Fibroblast of skin of left quadriceps (primary cell): ENCODE measurements around the gene FBLN2.

Experiments used
- DNase-seq, 2 experiments: peaks; one replicate each; pipeline ENCODE4 v3.0.0-alpha.2; 2013; ENCODE audit warnings: low read depth in 2 of 2

The FBLN2 gene

DNA sequence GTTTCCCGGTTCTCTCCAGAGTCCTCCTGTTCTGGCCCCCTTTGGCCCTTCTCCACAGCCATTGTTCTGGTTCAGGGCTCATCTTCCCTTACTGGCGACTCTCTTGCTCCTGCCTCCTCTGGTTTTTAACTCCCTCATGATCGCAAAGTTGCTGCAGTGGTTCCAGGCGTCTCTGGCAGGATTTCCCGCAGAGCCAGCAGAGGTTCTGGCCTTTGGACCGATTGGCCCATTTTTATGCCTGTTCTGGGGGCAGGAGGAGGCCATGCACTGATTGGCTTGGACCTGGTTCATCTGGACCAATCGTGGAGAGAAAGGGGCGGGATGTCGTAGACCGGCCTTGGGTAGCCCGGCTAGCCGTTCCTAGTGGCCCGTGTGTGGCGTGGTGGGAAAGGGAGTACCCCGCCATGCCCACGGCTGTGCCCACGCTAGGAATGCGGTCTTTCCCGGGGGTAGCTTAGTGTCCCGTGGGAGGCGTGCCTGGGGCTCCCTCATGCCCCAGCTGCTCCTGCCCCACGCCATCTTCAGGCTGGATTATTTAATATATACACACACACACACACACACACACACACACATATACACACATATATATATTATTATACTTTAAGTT, 113.4 kb downstream of the FBLN2 start:
- DNase-seq = no peak

DNA sequence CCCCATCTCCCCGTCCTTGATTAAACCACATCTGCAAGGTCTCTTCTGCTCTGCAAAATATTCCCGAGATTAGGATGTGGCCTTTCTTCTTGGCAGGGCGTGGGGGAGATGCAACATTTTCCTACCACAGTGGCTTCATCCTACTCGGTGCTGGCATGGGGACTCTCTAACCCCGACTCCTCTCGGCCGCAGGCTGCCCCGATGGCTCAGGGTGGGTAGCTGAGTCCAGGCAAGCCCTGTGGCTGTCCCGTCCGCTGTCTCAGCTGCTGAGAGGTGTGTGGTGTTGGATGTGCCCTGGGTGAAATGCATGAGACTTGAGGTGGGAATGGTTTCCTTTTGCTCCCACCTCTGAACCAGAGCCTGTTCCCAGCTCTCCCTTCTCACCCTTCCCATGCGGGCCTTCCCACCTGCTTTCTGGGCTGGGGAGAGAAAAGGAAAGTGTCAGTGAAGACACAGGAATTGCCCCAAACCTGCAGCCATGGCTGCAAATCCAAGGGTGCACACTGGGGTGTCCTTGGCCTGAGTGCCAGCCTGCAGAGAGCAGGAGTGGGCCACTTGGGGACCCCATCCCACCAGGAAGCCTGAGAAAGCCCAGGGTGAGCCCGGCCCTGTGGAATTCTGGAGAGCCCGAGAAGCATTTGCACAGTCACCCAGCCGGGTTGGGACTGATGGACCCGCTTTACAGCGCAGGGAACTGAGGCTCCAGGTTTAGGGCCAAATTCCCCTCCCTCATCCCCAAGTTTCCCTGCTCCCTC, 115.0 kb downstream of the FBLN2 start:
- no peak for DNase-seq

DNA sequence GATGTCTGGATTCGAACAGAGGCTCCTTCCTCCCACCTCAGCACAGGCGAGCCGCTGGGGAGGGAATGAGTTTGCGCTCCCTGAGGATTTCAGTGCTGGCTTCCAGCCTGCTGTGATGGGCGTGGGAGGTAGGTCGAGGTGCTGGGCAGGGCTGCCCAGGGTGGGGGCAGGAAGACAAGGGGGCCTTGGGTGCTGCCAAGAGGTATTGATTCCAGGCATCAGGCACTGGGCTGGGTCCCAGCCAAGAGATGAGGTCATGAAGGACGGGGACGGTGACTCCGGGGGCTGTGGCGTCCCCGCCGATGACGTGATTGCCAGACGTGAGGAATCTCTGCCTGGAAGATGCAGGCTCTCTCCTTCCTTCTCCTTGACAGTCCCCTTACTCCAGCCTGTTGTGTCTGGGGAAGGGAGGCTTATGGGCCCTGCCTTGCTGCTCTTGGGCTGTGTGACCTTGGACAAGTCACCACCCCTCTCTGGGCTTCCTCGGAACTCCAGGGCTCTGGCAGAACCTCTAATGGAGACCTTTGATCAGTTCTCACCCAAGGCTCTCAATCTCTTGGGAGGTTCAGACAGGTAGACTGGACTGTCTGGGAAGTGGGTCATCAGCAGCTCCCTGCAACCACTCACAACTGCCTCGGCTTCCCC, 116.8 kb downstream of the FBLN2 start:
- no peak for DNase-seq

DNA sequence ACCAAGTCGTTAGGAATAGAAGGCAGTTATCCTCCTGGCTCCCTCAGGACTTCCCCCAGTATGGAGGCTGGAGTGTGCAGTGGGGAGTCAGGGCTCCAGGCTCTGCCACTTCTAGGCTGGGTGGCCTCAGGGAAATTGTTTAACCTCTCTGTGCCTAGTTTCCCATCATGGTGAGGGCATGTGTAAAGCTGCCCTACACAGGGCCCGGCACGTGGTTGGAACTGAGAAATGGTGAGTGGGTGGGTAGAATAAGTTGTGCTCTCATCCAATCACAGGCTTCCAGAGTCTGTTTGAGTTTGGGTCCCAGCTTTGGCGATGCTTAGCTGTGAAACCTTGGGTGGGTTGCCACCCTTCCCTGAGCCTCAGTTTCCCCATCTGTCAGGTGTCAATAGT, 117.3 kb downstream of the FBLN2 start:
- DNase-seq = no peak

DNA sequence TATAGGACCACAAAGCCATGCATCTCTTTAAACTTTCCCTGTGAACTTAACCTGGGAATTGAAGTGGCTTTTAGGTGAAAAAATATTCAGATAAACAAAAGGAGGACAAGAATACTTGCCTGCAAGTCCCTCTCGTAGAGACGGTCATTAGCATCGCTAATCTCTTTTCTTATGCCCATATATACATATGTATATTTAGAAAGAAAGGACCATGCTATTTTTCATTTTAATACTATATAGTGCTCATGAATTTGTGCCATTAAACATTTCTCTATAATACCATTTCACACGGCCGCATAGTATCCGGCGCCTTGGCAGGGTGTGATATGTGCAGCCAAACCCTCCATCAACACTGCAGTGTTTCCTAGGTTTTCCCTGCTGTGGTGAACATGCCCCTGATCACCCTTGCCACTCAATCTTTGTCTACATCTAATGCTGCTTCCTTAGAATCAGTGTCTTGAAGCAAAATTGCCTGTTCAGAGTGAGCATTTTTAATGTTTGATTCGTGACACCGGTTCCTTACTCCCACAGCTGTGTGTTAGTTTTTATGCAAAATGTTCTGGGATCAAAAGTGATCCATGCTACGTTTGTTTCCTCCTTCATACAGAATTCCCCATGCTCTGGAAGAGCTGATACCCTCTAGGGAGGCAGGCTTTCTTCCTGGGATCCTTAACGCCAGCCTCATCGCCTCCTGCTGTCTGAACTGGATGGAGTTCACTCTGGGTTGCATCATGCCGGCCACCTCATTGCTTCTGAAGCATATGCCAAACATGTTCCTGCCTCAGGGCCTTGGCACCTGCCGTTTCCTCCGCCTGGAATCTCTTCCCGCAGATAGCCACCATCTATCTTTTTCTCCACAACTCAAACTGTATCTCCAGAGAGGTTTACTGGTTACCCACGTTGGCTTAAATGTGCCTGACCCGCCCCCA, 118.1 kb downstream of the FBLN2 start:
- no peak for DNase-seq

DNA sequence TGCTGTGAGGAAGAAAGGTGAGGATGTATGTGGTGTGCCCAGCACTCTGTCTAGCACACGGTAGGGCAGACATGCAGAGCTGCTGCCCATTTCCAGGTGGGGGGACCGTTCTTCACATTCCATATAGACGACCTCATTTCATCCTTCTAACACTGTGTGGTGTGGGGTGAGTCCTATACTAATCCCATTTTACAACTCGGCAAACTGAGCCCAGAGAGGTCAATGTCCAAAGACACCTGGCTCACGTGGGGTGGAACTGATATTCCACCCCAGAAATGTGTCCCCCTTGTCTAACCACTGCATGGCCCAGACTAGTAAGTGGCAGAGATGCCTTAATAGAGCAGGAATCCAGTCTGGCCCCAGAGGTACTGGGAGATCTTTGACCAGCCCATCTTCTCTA, 119.2 kb downstream of the FBLN2 start:
- DNase-seq = no peak

DNA sequence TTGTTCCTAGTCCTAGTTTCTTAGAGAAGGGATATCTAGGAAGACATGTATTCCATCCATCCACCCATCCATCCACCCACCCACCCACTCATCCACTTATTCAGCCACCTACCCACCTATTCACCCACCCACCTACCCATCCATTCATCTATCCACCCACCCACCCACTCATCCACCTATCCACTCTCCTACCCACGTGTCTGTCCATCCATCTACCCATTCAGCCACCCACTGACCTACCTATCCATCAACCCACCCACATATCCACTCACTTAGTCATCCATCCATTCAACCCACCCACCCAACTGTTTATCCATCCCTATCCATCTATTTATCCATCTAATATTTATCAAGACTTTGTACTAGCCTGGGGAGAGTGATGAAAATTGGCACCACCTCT, 120.5 kb downstream of the FBLN2 start:
- no peak for DNase-seq

DNA sequence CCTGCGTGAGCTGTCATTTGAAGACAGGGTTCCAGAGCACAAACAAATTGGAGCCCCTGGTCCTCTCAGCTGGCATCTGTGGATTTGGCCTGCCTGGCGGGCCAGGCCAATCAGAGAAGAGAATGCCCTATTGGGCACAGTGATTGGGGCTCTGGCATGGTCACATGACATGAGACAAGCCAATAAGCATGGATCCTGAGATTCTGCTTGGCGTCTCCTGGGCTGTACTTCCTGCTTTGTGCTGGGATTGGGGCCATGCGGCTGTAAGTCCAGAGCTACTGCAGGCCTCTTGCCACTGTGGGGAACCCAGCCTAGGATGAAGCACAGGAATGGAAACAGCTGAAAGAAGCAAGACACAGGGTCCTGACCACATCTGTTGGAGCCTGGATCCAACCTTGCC, 121.4 kb downstream of the FBLN2 start:
- no peak for DNase-seq

DNA sequence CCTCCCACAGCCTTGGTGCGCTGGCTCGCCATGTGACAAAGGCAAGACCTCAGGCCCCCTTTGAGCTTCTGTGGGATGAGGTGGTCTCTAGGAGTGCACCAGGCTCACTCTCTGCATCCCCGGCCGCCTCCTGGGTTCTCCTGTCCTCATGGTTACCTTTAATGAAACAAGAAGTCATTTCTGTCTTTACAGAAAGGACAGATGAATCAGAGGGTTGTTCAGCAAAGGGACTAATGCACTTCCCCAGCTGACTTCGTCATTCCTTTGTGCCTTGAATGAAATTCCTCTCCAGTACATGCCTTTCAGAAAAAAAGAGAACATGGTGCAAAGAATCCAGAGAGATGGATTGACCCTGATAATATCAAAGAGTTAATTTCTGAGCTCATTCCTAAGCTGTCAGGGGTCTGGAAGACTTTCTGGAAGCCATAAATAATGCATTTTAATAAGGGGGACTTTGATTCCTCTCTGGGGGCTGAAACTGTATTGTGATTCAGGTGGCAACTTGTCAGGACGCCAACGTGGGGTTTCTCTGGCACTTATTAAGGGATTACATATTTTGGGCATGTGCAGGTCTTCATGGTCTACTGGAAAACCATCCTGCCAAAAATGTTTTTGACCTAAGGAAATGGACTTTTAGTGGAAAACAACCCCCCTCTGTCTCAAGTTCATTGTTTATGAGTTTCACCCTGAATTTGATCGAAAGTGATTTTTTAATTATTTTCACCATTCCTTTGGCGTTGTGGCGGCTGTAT, 122.7 kb downstream of the FBLN2 start:
- no peak for DNase-seq

DNA sequence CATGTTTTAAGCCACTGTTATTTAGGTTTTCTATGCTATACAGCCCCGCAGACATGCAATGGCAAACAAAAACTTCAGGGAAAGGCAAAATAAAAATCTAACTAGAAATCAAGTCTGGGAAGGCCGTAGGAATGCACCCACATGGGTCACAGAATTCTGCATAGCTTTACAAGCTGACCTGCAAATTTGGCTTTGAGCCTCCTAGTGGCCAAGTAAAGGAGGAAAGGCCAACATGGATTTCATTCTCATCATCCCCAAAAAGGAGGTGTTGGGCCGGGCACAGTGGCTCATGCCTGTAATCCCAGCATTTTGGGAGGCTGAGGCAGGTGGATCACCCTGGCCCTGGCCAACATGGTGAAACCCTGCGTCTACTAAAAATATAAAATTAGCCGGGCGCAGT, 124.3 kb downstream of the FBLN2 start:
- no peak for DNase-seq

DNA sequence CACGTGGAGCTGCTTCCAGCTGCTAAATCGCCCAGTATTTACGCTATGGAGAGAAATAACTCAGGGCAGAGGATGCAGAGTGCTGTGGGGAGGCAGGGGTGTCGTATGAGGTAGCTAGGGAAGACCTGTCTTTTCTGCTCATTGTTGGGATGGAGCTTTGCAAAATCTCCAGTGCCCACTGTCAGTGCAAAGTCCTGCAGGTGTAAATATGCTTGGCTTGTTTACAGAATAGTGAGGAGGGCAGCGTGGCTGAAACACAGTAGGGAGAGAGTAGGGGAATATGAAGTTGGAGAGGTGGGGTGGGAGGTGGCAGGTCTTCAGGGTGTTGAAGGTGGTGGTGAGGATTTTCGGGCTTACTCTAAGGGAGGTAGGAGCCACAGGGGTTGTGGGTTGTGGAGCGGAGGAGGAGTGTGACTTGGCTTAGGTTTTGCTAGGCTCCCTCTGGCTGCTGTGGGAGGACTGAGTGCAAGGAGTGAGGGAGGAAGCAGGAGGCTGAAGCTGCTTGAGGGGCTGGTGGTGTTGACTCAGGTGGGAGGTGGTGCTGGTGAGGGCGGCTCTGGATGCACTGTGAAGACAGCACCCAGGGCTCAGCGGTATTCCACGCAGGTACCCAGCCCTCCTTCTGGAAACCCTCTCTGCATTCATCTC, 125.7 kb downstream of the FBLN2 start:
- DNase-seq = no peak

DNA sequence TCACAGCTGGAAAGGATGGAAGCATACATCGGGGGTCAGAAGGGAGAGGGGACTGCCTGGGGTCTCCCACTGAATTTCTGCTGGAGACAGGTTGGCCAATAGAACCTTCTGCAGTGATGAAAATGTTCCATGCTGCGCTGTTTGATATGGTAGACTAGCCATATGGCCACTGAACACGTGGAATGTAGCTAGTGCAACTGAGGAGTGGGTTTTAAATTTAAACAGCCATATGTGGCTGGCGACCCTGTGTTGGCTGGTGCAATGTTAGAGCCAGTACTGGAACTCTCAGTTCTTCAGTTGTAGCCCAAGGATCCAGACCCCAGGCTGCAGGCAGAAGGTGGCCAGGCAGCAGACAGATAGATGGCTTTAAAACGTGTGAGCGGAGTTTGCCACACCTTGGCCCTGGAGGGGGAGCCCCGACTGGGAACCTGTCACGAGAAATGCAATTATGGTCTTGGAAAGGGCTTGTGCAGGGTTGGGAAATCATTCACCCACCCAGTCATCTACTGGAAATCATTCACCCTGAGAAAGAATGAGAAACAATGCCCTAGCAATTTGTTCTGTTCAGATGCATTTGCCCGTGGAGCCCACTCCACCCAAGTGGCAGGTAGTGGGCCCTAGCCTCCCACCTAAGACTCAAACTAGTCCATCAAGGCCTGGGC, 127.6 kb downstream of the FBLN2 start:
- no peak for DNase-seq

DNA sequence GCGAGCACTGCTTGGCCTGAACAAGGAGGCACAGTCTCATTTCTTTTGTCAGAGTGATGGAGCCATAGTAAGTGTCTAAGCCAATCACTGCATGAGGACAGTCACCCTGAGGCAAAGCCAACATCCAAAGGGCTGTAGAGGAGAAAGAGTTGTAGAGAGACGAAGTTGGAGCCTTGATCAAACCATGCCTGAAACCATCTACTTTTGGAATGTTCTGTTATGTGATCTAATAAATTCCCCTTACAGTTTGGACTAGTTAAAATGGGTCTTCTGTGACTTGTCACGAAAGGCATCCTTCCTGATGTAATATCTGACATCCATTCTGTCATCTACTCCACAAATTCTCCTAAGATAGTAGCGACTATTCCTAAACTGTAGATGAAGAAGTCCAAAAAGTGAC, 128.3 kb downstream of the FBLN2 start:
- DNase-seq = no peak

DNA sequence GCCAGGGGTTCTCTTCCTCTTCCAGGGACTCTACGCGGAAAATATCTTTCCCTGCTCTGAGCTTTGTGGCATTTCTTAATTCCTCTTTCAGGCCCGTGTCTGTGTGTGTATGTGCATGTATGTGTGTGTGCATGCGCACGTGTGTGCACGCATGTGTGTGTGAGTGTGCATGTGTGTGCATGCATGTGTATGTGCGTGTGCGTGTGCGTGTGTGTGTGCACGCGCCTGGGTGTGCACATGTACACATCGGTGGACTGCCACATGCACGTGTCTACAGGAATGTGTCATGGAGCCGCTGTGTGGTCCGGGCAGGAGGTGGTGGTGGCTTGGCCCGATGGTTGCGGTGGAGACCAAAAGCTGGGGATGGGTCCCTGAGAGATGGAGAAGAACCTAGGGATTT, 133.0 kb downstream of the FBLN2 start:
- DNase-seq = no peak

DNA sequence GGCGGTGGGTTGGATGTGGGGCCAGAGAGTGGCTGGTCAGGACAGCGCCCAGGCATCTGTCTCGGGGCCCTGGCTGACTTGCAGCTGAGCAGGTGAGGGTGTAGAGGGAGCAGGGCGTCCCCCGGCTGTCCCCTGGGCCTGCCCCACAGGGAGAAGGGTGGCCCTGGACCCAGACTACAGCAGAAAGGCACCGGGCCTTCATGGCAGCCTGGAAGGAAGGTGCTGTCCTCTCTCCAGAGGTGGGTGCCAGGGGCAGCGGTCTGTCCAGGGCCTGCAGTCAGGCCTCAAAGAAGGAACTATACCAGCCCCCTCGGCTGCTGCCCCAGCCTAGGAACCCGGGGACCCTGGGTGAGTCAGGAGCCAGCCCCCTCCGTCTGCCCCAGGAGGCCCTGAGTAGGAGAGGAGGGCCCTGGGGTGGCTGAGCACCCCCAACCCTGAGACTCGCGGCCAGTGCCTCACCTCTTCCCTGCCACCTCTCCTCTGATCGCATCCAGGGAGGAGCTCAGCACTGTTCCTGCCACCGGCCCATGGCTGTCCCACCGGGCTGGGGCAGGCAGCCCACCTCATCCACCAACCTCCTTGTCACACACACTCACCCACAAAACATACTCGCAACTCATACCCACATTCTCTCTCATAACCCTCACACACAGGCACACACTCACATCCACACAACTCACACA, 133.5 kb downstream of the FBLN2 start:
- DNase-seq = no peak

DNA sequence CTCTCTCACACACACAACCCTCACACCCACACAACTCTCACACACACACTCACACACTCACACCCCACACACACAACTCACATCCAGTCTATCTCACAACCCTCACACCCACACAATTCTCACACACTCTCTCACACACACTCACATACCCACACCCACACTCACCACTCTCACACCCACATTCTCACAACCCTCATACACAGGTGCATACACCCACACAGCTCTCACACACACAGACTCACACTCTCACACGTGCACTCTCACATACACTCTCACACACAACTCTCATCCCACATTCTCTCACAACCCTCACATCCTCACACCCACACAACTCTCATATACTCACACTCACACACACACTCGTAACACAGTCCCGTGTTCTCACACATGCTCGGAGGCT, 134.4 kb downstream of the FBLN2 start:
- no peak for DNase-seq

DNA sequence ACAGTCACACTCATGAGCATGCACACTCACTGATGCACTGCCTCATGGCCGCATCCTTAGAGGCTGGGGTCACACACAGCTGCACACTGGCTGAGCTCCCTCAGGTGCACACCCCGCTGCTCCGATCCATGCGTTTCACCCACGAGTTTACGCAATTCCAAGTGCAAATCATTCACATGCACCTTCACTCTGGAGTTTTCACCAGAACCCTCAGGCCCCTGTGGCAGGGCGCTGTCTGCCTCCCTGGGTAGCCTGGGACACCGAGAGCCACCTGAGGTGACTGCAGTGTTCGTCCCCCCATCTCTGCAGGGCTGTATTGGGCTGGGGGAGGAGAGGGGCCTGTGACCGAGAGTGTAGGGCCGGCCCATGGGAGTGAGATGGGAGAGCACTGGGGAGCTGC, 134.8 kb downstream of the FBLN2 start:
- DNase-seq = no peak

DNA sequence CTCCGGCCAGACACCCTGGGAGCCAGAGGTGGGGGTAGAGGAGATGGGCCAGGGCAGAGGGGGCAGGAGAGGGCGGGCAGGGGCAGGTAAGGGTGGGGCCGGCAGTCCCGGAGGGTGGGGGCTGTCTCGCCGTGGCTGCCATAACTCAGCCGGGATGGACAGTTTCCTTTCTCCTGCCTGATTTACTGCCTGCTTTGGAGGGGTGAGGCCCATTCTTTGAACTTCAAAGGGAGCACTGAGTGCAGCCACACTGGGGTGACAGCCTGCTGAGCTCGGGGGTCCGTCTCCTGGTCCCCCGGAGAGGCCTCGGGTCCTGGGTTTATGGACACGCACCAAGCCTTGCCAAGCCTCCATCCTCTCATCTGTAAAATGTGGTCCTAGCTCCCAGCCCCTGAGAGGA, 135.4 kb downstream of the FBLN2 start:
- DNase-seq = no peak

DNA sequence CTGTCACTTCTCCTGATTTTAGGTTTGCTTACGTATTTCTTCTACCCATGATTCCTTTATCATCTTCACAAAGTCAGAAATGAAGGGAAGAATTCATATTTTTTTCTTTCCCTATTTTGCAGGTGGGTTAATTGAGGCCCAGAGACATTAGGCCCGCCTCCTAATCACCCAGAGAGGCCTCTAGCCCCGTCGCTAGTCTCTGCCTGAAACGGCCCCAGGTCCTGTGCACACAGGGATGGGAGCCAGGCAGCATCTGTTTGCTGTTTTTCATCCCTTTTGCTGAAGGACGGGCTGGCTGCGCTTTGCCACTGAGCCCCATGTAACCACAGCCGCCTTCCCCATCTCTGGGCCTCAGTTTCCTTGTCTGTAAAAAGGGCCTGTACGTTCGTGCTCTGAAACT, 135.9 kb downstream of the FBLN2 start:
- DNase-seq = no peak

DNA sequence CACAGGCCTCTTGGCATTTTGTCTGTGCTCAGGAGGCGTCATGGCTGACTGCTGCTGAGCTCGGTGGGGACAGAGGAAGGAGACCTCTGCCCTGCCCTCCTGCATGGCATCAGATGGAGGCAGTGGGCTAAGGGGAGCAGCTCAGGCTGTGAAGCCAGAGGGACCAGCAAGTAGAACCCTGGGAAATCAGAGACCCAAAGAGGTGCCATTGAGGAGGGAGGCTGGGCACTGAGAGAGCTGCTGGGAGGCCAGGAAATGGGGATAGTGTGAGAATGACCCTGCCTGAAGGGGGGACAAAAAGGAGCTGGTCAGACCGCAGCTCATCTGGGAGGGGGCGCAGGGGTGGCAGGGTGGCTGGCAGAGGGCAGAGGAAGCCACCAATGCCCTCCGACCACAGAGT, 136.8 kb downstream of the FBLN2 start:
- DNase-seq = no peak
